ENCODE results near the gene HRC.
A peak's percentile ranks its signal among the peaks of the same experiment; 100 is the strongest.

The HRC gene

DNA sequence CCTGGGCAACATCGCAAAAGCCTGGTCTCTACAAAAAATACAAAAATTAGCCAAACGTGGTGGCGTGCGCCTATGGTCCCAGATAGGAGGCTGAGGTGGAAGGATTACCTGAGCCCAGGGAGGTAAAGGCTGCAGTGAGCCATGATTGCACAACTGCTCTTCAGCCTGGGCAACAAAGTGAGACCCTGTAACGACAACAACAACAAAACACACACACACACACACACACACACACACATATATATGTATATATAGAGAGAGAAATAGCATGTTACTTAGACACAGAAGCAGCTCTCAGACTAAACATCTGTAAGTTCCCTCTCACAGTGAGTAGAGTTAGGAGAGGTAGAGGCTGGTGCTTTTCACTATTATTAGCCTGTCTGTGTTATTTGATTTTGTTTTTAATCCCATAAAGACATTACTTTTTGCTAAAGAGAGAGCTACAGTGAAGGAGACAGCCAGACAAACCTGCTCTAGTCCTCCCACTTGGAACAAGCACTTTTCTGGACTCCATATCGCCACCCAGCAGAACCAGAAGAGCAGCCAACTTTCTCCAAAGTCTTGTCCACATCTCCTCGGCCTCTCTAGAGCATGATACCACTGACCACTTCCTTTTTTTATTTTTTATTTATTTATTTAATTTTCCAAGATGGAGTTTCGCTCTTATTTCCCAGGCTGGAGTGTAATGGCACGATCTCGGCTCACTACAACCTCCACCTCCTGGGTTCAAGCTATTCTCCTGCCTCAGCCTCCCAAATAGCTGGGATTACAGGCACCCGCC, 43.8 kb downstream of the HRC start:
- no peak for DNase-seq

DNA sequence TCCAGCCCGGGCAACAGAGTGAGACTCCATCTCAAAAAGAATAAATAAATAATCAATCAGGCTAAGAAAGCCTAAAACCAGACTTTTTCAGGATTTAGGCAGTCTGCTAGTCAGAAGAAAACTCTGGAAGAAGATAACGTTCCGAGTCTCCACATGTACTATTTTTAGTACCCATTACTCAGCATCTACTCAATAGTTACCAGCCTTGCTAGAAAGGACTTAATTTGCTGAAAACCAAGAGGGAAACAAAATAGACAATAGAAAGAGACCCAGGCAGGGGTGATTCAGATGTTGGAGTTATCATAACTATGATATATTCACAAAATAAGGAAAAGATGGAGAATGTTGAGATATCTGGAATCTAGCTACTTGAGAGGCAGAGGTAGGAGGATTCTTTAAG, 44.6 kb downstream of the HRC start:
- no peak for DNase-seq

DNA sequence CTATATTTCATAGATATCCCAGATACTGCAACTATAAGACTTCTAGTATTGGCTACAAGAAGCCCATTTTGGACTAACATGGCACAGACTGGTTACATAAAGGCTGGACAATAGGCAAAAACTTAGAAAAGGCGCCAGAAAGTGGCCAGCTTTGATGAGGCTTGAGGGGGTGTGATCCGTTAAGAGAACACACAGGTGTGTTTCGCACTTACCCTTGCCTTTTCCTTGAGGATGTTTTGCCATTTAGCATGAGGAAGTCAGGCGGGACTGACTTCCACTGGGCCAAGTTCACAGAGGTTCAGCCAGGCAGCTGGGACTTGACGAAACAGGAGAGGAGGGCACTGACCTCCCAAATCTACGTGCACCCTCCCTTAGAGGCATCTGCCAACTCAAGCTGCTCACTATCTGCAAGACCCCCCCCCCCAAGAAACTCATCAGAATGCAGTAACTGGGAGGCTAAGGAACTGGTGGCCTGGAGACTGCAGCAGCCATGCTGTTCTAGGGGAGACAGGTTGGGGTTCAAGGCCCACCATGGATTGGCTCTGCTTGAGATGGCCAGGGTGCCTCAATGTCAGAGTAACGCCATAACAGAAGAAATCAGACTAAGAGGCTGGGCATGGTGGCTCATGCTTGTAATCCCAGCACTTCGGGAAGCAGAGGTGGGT, 45.5 kb downstream of the HRC start:
- DNase-seq, result no peak

DNA sequence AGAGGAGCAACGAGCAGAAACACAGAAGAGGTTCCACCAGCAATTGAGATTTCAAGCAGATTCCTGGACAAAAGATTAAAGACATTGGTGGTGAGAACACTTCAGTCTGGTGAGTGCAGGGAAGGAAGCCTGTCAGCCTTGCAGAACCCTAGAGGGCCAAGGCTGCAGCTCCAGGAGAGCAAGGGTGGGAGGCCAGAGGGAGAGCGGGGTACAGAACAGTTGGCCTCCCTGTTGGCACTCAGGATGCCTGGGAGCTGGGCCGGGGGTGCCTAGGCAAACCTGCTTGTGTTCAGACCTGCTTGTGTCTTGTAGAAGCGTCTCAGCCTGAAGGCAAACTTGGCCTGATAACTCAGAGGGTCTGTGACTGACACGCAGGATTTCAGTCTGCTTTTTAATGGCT, 46.1 kb downstream of the HRC start:
- no peak for DNase-seq

DNA sequence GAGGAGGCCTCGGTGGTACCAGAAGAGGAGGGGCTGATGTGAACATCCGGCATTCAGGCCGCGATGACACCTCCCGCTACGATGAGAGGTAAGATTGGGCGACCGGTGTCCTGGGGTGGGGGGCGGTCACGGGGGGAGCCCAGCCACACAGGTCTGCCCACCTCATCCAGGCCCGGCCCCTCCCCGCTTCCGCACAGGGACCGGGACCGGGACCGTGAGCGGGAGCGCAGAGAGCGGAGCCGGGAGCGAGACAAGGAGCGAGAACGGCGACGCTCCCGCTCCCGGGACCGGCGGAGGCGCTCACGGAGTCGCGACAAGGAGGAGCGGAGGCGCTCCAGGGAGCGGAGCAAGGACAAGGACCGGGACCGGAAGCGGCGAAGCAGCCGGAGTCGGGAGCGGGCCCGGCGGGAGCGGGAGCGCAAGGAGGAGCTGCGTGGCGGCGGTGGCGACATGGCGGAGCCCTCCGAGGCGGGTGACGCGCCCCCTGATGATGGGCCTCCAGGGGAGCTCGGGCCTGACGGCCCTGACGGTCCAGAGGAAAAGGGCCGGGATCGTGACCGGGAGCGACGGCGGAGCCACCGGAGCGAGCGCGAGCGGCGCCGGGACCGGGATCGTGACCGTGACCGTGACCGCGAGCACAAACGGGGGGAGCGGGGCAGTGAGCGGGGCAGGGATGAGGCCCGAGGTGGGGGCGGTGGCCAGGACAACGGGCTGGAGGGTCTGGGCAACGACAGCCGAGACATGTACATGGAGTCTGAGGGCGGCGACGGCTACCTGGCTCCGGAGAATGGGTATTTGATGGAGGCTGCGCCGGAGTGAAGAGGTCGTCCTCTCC, 47.4 kb downstream of the HRC start:
- DNase-seq, result no peak

DNA sequence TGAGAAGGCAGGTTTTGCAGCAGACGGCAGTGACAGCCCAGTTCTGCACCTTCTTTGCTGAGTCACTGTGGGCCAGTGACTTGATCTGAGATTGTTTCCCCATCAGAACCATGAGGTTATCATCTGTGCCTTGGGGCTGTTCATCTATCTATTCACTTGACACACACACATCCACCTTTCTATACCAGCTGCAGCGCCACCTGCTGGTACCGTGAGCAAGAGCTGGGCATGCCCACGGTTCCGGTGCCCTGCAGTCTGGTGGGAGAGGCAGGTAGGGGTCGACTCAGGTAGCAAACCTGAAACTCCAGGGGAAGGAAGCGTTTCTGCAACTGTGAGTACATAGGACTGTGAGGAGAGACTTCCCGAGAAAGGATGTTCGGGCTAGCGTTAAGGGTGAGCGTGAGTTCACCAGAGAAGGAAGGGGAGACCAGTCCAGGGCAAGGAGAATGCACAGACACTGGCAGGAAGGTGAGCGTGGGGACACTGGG, 48.5 kb downstream of the HRC start:
- DNase-seq, result peak; percentile 64

DNA sequence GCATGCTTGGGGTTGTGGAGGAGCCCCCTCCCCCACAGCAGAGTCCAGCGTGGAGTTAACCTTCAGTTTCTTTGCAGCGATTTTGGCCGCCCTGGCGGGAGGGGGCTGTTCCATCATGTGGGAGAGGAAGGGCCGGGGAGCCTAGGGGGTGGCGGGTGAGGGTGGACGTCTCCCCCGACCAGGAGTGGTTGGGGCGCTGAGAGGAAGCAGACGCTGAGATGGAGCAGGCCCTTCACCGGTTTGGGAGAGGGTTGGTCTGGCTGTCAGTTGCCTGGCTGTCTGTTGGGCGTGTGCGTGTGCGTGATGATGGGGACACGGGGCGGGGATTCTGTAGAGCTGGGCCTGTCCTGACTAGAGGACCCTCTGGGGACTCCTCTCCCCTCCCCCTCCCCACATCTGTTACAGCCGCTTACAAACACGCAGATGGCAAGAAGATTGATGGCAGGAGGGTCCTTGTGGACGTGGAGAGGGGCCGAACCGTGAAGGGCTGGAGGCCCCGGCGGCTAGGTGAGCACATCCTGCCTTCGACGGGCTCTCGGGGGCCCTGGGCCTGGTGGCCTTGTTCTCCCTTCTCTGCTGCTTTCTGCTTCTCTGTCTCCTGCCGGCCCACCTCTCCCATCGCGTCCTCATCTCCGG, 50.8 kb downstream of the HRC start:
- DNase-seq, result no peak

DNA sequence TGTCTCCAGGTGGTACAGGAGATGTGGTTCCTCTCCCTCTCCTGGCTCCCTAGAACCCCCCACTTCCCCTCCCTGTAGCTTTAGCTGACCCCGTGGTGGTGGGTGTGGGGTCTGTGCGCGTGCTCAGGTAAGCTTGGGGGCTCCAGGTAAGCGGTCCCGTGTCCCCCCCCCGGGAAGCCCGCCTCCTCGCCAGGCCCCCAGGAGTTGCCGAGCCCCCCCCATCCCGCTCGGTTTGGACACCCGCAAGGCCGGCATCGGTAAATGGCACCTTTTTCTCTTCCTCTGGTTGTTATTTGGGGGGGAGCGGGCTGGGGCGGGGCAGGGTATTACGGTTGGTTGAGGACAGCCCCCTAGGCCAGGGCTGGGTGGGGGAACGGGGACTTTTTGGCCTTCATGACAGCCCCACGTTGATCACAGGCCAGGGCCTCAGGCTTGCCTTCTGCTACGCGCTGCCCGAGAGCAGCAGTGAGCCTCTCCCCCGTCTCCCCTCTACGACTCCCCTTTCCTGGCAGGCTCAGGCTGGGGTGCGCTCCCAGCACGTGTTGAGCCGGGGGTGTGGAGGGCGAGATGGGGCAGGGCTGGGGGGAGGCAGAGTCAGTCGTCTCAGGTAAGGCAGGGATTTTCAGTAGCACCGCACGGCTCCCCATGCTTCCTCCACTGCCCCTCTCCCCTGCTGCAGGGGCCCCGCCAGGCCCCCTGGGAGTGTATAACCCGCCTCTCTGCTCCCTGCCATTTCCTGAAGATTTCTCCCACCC, 51.7 kb downstream of the HRC start:
- DNase-seq, result no peak

DNA sequence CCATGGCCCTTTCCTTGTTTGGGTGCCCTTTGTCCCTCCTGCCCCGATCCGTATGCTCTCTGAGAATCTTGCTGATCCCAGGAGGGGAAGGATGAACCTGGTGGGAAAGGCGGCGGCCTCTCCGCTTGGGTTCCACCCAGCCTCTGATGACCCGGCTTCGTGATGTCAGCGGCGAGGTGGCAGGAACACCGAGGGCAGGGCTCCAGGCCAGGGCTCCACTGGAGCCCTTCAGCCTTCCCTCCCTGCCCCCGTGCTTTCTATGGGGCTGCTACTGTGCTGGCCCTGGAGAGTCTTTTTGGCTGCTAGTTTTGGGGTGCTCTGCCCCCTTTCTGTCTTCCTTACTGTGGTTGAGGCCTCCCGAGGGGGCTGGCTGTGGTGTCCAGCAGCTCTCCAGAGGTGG, 52.9 kb downstream of the HRC start:
- no peak for DNase-seq

All from T-helper 9 cell (primary cell).